ENCODE data around the gene FYN.

FYN gene

GRCh38 chr6:111775145-111775922, 97.9 kb downstream of the FYN start:
- no peak for TF ChIP-seq CTCF (IDR thresholded peaks at IDR 0.05; ENCODE audit: low read depth, low read length)
- no peak overlapping the region for H3K4me3 ChIP-seq (replicated peaks in 1 of 2; ENCODE audit: low read depth in 2 of 2, low read length in 2 of 2)
- no peak for DNase-seq (ENCODE audit: low read depth in 2 of 2)

- no peak for DNase-seq (ENCODE audit: low read depth in 2 of 2)
- H3K4me3 ChIP-seq (replicated peaks in 1 of 2; ENCODE audit: low read depth in 2 of 2, low read length in 2 of 2) = no peak overlapping the region
- TF ChIP-seq CTCF (IDR thresholded peaks at IDR 0.05; ENCODE audit: low read depth, low read length) = no peak
Measured at GRCh38 chr6:111774346-111774703, 98.9 kb downstream of the FYN start.

GRCh38 chr6:111773501-111774345, 99.5 kb downstream of the FYN start:
- TF ChIP-seq CTCF (IDR thresholded peaks at IDR 0.05; ENCODE audit: low read depth, low read length) = no peak

GRCh38 chr6:111772381-111772780, 100.9 kb downstream of the FYN start:
- TF ChIP-seq CTCF (IDR thresholded peaks at IDR 0.05; ENCODE audit: low read depth, low read length) = no peak
- no peak for DNase-seq (ENCODE audit: low read depth in 2 of 2)

More at GRCh38 chr6:111773501-111774345, 99.5 kb downstream of the FYN start:
- no peak overlapping the region for H3K4me3 ChIP-seq (replicated peaks in 1 of 2; ENCODE audit: low read depth in 2 of 2, low read length in 2 of 2)
- no peak for DNase-seq (ENCODE audit: low read depth in 2 of 2)

GRCh38 chr6:111771629-111772028, 101.6 kb downstream of the FYN start:
- no peak for DNase-seq (ENCODE audit: low read depth in 2 of 2)
- no peak overlapping the region for H3K4me3 ChIP-seq (replicated peaks in 1 of 2; ENCODE audit: low read depth in 2 of 2, low read length in 2 of 2)
- no peak for TF ChIP-seq CTCF (IDR thresholded peaks at IDR 0.05; ENCODE audit: low read depth, low read length)

More at GRCh38 chr6:111772381-111772780, 100.9 kb downstream of the FYN start:
- H3K4me3 ChIP-seq (replicated peaks in 1 of 2; ENCODE audit: low read depth in 2 of 2, low read length in 2 of 2) = no peak overlapping the region

- DNase-seq (ENCODE audit: low read depth in 2 of 2) = no peak
- no peak for TF ChIP-seq CTCF (IDR thresholded peaks at IDR 0.05; ENCODE audit: low read depth, low read length)
- no peak overlapping the region for H3K4me3 ChIP-seq (replicated peaks in 1 of 2; ENCODE audit: low read depth in 2 of 2, low read length in 2 of 2)
Measured at GRCh38 chr6:111771094-111771432, 102.2 kb downstream of the FYN start.

Data from cardiac fibroblast (primary cell).